ENCODE data around the gene MYF5.

DNA sequence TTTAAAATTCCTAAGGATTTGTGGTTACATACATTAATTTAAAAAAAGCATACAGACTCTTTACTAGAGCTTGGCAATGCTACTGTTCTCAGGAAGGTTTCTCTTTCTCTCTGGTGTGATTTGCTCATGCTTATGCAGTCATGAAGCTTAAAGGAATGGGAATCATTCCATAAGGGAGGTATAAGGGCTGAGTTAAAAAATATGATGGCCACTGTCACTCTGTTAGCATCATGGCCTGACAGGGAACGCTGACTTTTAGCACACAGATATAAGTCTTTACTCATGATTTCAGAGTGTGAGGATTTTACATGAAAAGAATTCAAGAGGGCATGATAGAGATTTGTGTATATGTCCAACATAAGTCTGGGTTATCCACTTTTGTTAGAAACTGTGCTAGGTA is 3.8 kb downstream of the MYF5 start:
- TF ChIP-seq, protein P1, sequence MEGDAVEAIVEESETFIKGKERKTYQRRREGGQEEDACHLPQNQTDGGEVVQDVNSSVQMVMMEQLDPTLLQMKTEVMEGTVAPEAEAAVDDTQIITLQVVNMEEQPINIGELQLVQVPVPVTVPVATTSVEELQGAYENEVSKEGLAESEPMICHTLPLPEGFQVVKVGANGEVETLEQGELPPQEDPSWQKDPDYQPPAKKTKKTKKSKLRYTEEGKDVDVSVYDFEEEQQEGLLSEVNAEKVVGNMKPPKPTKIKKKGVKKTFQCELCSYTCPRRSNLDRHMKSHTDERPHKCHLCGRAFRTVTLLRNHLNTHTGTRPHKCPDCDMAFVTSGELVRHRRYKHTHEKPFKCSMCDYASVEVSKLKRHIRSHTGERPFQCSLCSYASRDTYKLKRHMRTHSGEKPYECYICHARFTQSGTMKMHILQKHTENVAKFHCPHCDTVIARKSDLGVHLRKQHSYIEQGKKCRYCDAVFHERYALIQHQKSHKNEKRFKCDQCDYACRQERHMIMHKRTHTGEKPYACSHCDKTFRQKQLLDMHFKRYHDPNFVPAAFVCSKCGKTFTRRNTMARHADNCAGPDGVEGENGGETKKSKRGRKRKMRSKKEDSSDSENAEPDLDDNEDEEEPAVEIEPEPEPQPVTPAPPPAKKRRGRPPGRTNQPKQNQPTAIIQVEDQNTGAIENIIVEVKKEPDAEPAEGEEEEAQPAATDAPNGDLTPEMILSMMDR (IDR thresholded peaks at IDR 0.05) = no peak
- TF ChIP-seq POLR2A (IDR thresholded peaks at IDR 0.05; ENCODE audit: low read depth) = no peak
